Peyer's patch (tissue), 4 donors: ENCODE measurements around the gene ANO7.

Experiments
- POLR2A ChIP-seq, 2 donors: fragments of 450-650 bp; IDR thresholded peaks; one replicate each; pipeline ENCODE4 v1.5.1; 2017; ENCODE audit warnings: antibody characterized with exemption in 2 of 2, mild to moderate bottlenecking in 2 of 2, moderate library complexity in 2 of 2
- TF ChIP-seq, protein P1 (sequence below), 6 experiments: fragments of 450-650 bp in 4 of 6; fragments of 200-600 bp in 2 of 6; sonication (generic) in 1 of 6; IDR thresholded peaks; one replicate each; pipeline ENCODE4 v1.5.1; 2017 to 2019; ENCODE audit warnings: antibody characterized with exemption in 6 of 6, mild to moderate bottlenecking in 3 of 6, moderate library complexity in 1 of 6

DNA sequence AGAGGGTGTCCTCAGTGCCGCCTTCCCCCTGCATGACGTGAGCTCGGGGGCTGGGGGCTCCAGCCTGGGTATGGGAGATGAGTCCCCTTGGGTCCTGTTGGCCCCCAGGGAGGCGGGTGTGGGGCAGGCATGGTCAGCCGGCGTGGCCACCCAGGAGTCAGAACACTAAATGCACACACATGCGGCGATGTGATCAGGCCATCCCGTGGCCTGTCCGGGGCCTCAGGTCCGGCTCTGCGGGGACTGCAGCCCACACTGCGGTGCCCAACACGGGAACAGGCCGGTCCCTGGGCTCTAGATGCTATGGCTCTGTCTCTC lies 13.8 kb downstream of the ANO7 start:
- TF ChIP-seq, protein P1, sequence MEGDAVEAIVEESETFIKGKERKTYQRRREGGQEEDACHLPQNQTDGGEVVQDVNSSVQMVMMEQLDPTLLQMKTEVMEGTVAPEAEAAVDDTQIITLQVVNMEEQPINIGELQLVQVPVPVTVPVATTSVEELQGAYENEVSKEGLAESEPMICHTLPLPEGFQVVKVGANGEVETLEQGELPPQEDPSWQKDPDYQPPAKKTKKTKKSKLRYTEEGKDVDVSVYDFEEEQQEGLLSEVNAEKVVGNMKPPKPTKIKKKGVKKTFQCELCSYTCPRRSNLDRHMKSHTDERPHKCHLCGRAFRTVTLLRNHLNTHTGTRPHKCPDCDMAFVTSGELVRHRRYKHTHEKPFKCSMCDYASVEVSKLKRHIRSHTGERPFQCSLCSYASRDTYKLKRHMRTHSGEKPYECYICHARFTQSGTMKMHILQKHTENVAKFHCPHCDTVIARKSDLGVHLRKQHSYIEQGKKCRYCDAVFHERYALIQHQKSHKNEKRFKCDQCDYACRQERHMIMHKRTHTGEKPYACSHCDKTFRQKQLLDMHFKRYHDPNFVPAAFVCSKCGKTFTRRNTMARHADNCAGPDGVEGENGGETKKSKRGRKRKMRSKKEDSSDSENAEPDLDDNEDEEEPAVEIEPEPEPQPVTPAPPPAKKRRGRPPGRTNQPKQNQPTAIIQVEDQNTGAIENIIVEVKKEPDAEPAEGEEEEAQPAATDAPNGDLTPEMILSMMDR (IDR thresholded peaks at IDR 0.05): no peak
- TF ChIP-seq POLR2A (IDR thresholded peaks at IDR 0.05): no peak
